ENCODE data around the gene SSX2IP.

GRCh38 chr1:84669831-84670230 is 20.4 kb downstream of the SSX2IP start:
- TF ChIP-seq CTCF (IDR thresholded peaks at IDR 0.05 in 8 of 11, conservative IDR thresholded peaks at IDR 0.05 in 3 of 11) (no peak), POLR2AphosphoS5 (IDR thresholded peaks at IDR 0.05) (no peak)
